Mesodermal cell (in vitro differentiated cells): ENCODE data around the gene WDR44. TPM values are rescaled to one million over a fixed set of nuclear protein-coding genes. Genes with fewer than 3 reads are reported as not detected.
"Not testable (repeated sequence)": the region's sequence is repeated elsewhere in the genome, so short reads cannot be mapped to it uniquely, and the experiment has no call there.

ENCODE experiments used
- H3K27ac ChIP-seq: 2 replicates; pipeline ENCODE4 v1.7.0; 2013; ENCODE audit warnings: mild to moderate bottlenecking, low read depth, low read length, moderate library complexity; ENCODE audit not compliant: severe bottlenecking
- H3K36me3 ChIP-seq: 2 replicates; pipeline ENCODE4 v1.7.1; 2013; ENCODE audit warnings: mild to moderate bottlenecking, low read length, moderate library complexity; ENCODE audit not compliant: control insufficient read depth, insufficient read depth
- H3K4me1 ChIP-seq: one replicate; pipeline ENCODE4 v1.7.1; 2013; ENCODE audit warnings: mild to moderate bottlenecking, low read length; ENCODE audit not compliant: insufficient read depth, control insufficient read depth, poor library complexity, severe bottlenecking
- H3K4me3 ChIP-seq: 2 replicates; pipeline ENCODE4 v1.7.0; 2013; ENCODE audit warnings: low read length, control low read depth, mild to moderate bottlenecking; ENCODE audit not compliant: insufficient read depth, poor library complexity, severe bottlenecking; ENCODE audit errors: extremely low read depth
- H3K9me3 ChIP-seq: 2 replicates; pipeline ENCODE4 v1.7.1; 2013; ENCODE audit warnings: mild to moderate bottlenecking, low read length, moderate library complexity; ENCODE audit not compliant: control insufficient read depth
- WGBS, 2 experiments: methylation state at CpG; one replicate each; pipeline ENCODE4 v1.1.5; 2013; ENCODE audit warnings: missing lambda C conversion rate in 2 of 2; ENCODE audit not compliant: insufficient coverage in 2 of 2; 5-methylcytosine and 5-hydroxymethylcytosine counted together
- polyA plus RNA-seq, 2 experiments: library from polyadenylated mRNA; stranded (reverse); fragments of 50-300 nt; gene quantifications; one replicate each; pipeline ENCODE4 v1.2.3, GENCODE V29; 2013

Gene WDR44, protein sequence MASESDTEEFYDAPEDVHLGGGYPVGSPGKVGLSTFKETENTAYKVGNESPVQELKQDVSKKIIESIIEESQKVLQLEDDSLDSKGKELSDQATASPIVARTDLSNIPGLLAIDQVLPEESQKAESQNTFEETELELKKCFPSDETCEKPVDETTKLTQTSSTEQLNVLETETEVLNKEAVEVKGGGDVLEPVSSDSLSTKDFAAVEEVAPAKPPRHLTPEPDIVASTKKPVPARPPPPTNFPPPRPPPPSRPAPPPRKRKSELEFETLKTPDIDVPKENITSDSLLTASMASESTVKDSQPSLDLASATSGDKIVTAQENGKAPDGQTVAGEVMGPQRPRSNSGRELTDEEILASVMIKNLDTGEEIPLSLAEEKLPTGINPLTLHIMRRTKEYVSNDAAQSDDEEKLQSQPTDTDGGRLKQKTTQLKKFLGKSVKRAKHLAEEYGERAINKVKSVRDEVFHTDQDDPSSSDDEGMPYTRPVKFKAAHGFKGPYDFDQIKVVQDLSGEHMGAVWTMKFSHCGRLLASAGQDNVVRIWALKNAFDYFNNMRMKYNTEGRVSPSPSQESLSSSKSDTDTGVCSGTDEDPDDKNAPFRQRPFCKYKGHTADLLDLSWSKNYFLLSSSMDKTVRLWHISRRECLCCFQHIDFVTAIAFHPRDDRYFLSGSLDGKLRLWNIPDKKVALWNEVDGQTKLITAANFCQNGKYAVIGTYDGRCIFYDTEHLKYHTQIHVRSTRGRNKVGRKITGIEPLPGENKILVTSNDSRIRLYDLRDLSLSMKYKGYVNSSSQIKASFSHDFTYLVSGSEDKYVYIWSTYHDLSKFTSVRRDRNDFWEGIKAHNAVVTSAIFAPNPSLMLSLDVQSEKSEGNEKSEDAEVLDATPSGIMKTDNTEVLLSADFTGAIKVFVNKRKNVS
- 14.4 TPM for polyA plus RNA-seq (2013, experiment 1 of 2)
- polyA plus RNA-seq (2013, experiment 2 of 2) = 13.3 TPM

DNA sequence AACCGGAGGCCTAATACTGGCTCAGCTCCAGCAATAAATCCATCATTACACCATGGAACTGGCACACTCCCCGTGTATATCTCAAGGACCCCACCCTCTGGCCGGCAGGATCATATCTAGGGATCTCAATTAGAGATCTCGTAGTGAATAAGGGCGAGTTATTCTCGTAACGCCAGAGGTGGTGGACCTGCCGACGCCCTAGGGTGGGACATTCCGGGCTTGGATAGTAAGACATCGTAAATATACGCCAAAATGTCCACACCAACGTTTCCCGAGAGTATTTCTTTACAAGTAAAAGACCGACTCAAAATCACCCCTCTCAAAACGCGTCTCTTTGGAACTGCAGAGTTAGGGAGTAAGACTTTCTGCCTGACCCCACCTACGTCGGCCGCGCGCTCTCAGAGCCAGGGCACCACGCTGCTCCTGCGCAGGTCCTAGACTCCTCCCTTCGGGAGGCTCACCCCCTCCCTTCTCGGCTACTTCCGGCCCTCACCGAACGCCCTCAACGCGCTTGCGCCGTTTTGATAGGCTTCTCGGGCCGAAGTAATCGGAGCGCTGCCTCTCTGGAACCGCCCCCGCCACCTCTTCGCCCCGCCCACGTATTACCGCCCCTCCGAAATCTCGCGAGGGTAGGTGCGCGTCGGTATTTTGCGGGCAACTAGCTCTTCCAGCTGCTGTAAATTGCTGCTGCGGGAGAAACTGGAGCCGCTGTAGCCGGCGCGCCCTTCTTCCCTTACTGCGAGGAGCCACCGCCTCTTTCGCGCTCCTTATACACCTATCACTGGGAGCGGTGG lies at the start of gene WDR44:
WDR44 (plus strand) TSS at position 643 of the 794 bp plus-strand sequence. CDS start 398 bp downstream, outside the sequence.
- Histone ChIP-seq H3K27ac (peak within 1 kb of the TSS; percentile 89), H3K36me3 (no peaks in the 10 kb centered on the region)

DNA sequence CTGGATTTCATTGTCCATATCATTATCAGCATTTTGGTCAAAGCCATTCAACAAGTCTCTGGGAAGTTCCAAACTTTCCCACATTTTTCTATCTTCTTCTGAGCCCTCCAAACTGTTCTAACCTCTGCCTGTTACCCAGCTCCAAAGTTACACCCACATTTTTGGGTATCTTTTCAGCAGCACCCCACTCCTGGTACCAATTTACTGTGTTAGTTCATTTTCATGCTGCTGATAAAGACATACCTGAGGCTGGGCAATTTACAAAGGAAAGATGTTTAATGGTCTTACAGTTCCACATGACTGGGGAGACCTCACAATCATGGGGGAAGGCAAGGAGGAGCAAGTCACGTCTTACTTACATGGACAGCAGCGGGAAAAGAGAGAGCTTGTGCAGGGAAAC lies 40.1 kb upstream of the WDR44 start:
- WGBS, 2 experiments = 100% methylated on average over 1 of the region's 2 CpGs; no CpG with 5 or more reads in 1 of the 2 experiments
- H3K27ac ChIP-seq, H3K4me3 ChIP-seq, H3K4me1 ChIP-seq, H3K36me3 ChIP-seq, H3K9me3 ChIP-seq: not testable (repeated sequence)

More for the DNA sequence above, at the start of gene WDR44:
- no peaks in the 10 kb centered on the region for H3K9me3 ChIP-seq
- H3K4me1 ChIP-seq = peaks cover 12% of the 10 kb centered on the region
- 0 to 13% methylated on average over 8 to 20 of the region's 60 CpGs for WGBS, 2 experiments
- peak within 1 kb of the TSS; percentile 63 for H3K4me3 ChIP-seq

GRCh38 chrX:118315529-118315928 lies 30.4 kb upstream of the WDR44 start:
- H3K4me3 ChIP-seq = no peak overlapping the region
- H3K36me3 ChIP-seq = no peaks in the 10 kb centered on the region
- WGBS, 2 experiments = no CpG with 5 or more reads among the region's 2 CpGs
- no peak overlapping the region for H3K27ac ChIP-seq
- H3K4me1 ChIP-seq = no peaks in the 10 kb centered on the region
- H3K9me3 ChIP-seq = no peaks in the 10 kb centered on the region

- Histone ChIP-seq H3K36me3 (no peaks in the 10 kb centered on the region), H3K4me3 (no peak overlapping the region), H3K4me1 (no peaks in the 10 kb centered on the region), H3K27ac (no peak overlapping the region), H3K9me3 (no peaks in the 10 kb centered on the region)
- WGBS, 2 experiments = 95 to 100% methylated on average over 3 to 4 of the region's 4 CpGs
These were observed 21.3 kb upstream of the WDR44 start for GRCh38 chrX:118324588-118324987.

DNA sequence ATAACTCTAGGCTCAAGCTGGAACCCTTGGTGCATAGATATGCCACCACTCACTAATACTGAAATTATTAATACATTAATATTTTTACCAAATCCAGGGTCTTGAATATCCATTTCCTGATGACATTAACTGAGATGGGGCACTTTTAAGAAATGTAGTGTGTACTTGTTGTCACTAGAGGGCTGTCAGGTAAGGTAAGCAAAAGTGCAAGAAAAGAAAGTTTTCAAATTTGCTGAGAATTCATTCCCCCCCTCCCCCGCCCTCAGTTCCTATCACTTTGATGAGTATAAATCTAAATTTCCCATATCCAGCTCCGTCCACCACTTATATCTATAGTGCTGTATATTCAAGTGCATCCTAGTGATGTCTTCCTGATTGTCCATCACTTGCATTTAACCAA lies 20.5 kb upstream of the WDR44 start:
- Histone ChIP-seq H3K4me3 (no peak overlapping the region), H3K4me1 (no peaks in the 10 kb centered on the region), H3K9me3 (no peaks in the 10 kb centered on the region), H3K27ac (no peak overlapping the region), H3K36me3 (no peaks in the 10 kb centered on the region)
- WGBS, 2 experiments = no CpG with 5 or more reads among the region's 2 CpGs

GRCh38 chrX:118329175-118329574 lies 16.7 kb upstream of the WDR44 start:
- 78 to 90% methylated on average over 3 of the region's 3 CpGs for WGBS, 2 experiments
- H3K4me1 ChIP-seq = no peaks in the 10 kb centered on the region
- H3K9me3 ChIP-seq = no peaks in the 10 kb centered on the region
- H3K4me3 ChIP-seq = no peak overlapping the region
- H3K27ac ChIP-seq = no peak overlapping the region
- H3K36me3 ChIP-seq = no peaks in the 10 kb centered on the region

DNA sequence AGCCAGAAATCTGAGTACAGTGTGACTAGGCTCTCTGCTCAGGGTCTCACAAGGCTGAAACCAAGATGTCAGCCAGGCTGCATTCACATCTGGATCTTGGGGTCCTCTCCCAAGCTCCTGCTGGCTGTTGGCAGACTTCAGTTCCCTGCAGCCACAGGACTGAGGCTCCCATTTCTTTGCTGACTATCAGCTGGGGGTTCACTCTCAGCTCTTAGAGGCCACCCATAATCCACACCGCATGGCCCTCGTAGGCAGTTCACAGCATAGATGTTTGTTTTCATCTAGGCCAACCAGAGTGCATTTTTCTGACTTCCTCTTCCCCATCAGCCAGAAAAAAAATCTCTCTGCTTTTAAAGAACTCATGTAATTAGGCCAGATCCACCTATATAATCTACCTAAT lies 8.2 kb upstream of the WDR44 start:
- 100% methylated on average over 1 of the region's 2 CpGs; no CpG with 5 or more reads in 1 of the 2 experiments for WGBS, 2 experiments
- Histone ChIP-seq H3K4me1 (no peaks in the 10 kb centered on the region), H3K36me3 (no peaks in the 10 kb centered on the region), H3K4me3 (no peak overlapping the region), H3K9me3 (no peaks in the 10 kb centered on the region), H3K27ac (no peak overlapping the region)

DNA sequence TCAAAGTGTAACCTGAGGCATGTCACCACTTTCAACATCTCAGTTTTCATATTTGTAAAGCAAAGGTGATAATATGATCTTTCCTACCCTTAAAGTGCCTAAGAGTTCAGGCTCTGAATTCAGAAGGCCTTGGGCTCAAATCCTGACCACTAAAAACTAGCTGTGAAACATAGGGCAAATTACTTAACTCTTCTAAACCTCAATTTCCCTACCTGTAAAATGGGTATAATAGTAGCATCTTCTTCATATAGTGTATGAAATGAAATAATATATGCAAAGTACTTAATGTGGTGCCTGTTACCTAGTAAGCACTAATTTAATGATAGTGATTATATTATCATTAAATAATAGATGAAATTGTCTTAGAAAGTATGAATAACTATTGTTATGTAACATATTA lies 7.0 kb upstream of the WDR44 start:
- no peaks in the 10 kb centered on the region for H3K9me3 ChIP-seq
- H3K4me1 ChIP-seq = no peaks in the 10 kb centered on the region
- H3K27ac ChIP-seq = no peak overlapping the region
- H3K4me3 ChIP-seq = no peak overlapping the region
- H3K36me3 ChIP-seq = no peaks in the 10 kb centered on the region

DNA sequence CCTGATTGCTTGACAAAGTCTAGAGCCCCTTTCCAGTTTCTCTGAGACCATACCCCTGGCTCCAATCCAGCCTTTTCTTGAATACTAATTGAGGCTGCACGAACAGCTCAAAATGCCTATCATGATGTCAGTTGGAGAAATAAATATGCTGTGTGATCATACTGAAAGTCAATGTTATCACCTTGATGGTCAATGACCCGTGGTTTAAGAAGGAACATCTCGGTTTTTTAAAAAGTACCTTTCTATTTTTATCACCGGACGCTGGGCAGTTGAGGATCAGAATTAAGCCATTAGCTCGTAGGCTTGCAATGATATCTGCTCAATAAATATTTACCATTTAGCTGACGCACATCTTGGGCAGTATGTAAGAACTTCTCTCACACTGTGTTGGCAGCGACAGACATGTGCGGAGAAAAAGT lies 852 bp upstream of the WDR44 start:
- Histone ChIP-seq H3K36me3 (no peaks in the 10 kb centered on the region), H3K4me3 (peak overlapping the region; percentile 63), H3K4me1 (peaks cover 9% of the 10 kb centered on the region), H3K9me3 (no peaks in the 10 kb centered on the region), H3K27ac (no peak overlapping the region)
- 75 to 95% methylated on average over 4 of the region's 9 CpGs for WGBS, 2 experiments
